NT2/D1 (cell line): Measurements from ENCODE around the gene TSPAN17.

ENCODE experiments used
- SUZ12 ChIP-seq: IDR thresholded peaks from 2 replicates; pipeline ENCODE4 v1.6.1; 2011; ENCODE audit not compliant: insufficient read length, insufficient read depth; ENCODE audit errors: extremely low read depth
- YY1 ChIP-seq: IDR thresholded peaks from 2 replicates; pipeline ENCODE4 v1.6.1; 2011; ENCODE audit not compliant: insufficient read length, insufficient read depth
- ZNF274 ChIP-seq: IDR thresholded peaks from 2 replicates; pipeline ENCODE4 v1.6.1; 2011; ENCODE audit warnings: mild to moderate bottlenecking, low read depth, low read length

- no peak for TF ChIP-seq ZNF274
- TF ChIP-seq YY1: no peak
- no peak for TF ChIP-seq SUZ12
Measured at GRCh38 chr5:176674799-176675198, 27.5 kb downstream of the TSPAN17 start.
